Activated CD4-positive, CD25-positive, alpha-beta regulatory T cell treated with anti-CD3 and anti-CD28 coated beads, Interleukin-2, amount 50 U/mL, for 16 hours (primary cell): Measurements from ENCODE around the gene MRPL40.

Experiments used
- DNase-seq: peaks from one replicate; pipeline ENCODE4 v3.0.0-alpha.2; 2020; ENCODE audit warnings: low read depth, low spot score

Gene MRPL40

DNA sequence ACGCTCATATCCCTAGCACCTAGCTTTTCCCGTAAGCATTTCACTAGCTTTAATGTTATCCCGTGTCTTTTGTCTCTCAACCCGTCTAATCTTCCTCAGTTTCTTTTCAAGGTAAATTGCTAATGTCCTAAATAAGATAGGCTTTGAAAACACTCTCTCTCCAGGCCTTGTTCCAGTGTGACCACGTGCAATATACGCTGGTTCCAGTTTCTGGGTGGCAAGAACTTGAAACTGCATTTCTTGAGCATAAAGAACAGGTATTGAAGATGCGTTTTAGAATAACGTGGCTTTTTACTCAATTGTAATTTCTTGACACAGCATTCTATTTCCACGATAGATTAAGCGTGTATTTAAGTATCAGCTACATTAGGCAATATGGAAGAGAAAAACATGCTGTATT lies 48.4 kb downstream of the MRPL40 start:
- no peak for DNase-seq

DNA sequence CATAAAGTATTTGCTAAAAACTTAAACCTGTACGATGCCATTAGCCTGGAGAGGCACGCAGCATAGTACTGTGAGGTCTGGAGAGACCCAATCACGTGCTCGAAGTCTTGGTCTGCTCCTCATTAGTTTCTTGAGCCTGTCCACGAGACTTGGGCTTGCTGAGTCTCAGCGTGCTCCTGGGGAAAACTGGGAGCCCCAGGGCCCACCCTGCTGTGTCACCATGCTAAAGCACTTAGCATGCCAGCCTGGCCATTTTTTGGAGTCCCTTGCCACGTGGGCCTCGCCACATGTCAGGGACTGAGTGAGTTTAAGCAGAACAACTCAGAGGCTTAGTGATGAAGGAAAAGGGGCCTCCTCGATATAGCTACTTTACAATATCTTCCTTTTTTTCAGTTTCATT lies 50.0 kb downstream of the MRPL40 start:
- DNase-seq, result no peak

DNA sequence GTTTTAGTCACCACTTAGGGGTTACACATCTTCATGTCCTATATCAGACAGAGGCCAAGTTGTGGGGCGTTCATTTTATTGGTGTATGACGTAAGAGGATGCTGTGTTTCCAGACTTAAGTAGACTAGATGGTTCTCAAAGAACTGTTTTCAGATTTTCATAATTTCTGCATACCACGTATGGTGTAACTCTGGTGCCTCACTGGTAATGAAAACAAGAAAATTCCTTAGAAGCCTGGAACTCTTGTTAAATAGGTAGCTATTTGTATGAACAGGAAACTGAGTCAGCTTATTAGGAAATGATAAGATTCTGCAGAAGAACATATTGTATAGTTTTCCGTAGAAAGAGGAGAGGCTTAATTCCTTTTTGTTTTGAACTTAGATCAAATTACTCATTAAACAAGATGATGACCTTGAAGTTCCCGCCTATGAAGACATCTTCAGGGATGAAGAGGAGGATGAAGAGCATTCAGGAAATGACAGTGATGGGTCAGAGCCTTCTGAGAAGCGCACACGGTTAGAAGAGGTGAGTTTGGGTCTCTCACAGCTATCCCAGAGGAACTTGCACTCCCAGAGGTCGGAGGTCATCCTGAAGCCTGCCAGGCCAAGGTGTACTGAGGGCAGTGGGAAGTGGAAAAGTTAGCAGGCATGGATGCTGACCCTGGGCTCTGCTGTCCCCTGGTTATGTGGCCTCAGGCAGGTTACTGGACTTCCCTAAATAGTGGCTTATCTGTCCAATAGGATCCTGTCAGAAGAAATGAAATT lies 51.3 kb downstream of the MRPL40 start:
- no peak for DNase-seq
